CD4-positive, alpha-beta T cell treated with Interleukin-12 subunit alpha and Interleukin-12 subunit beta, for 1 hour (primary cell): ENCODE results near the gene KCNH2.

ENCODE experiments used
- DNase-seq: peaks from one replicate; pipeline ENCODE4 v3.0.0-alpha.2; 2020

KCNH2 gene

GRCh38 chr7:150946421-150947240, 31.5 kb downstream of the KCNH2 start:
- no peak for DNase-seq

DNA sequence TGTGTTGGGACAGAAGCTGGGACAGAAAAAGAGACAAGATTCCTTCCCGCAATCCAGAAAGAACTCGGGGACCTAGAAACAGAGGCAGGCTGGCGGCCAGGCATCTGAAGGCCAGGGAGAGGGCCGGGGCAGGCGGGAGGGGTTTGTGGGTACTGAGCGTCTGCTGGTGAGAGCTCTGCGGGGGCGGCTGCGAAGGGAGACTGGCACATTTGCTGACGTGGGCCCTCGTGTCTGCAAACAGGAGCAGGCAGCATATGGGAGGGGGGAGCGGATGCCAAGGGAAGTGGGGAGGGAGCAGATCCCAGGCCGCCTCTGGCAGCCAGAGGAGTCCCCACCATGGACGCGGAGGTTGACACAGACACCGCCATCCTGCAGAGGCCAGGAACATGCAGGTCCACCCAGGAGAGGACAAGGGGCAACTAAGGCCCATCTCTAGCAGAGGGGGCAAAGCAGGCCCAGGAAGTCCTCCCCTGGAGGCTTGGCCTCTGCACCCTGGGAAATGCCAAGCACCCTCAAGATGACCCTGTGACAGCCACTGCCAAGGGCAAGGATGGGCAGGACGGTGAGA, 32.2 kb downstream of the KCNH2 start:
- no peak for DNase-seq

DNA sequence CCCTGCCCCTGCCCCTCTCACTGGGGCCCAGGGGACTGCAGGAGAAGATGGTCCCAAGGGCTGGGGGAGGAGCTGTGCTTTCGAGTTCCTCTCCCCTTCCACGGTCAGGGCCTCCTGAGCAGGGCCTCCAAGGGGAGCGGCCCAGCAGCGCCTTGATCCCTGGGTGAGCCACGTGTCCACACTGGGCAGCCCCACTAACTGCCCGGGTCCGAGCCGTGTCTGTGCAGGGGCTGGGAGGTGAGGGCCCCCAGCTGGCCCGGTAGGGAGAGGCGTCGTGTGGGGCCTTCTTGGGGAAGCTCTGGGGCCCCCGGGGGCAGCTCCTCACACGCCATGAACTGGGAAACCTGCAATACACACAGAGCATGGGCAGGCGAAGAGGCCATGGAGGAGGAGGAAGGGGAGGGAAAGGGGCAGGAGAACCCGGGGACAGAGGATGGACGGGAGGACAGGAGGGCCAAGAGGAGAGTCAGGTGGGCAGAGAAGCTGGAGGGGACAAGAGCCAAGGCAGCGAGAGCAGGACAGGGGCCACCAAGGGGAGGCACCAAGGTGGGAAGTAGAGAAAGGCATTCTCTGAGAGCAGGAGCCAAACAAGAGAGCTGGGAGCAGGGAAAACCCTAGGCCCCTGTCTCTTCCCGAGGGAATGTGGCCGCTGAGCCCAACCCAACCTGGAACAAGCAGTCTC, 32.8 kb downstream of the KCNH2 start:
- no peak for DNase-seq

DNA sequence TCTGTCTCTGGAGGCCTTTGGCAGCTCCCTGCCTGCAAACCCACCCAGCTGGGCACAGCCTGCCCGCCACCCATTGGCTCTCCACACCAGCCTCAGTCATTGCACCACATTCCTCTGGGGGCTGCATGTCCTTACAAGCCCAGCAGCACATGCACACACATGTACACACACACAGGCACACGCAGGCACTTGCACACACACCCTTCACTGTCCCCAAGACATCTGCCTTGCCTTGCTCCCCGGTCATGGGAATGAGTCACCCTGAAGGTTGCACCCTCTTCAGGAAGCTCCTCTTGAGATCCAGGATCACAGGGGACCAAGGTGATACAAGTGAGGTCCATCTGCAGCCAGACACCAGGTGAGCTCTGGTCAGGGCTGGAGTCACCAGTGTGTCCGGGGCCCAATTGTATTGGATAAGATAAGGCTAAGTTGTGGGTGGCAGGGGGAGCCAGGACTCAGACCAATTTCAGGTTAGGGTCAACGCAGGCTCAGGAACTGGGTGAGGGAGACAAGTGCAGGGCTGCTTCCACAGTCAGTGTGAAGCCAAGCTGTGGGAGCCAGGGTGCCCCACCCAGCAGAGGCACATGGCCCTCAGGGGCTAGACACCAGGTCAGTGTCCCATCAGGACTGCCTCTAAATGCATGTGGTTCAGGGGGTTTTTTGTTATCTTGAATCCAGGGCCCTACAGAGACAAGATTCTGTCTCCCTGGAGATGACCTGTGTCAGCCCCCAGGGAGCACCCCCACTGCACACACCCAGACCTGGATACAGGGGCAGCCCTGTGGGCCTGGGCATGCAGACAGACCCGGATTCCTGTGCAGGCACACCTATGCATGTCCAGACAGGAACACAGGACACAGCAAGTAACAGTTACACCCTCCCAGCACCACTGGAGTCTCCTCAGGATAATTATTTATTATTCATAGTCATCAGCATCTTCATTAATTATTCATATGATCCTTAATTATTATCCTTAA, 33.8 kb downstream of the KCNH2 start:
- no peak for DNase-seq

GRCh38 chr7:150943453-150943814, 34.7 kb downstream of the KCNH2 start:
- no peak for DNase-seq

- no peak for DNase-seq
Observed at GRCh38 chr7:150942591-150943452, 35.3 kb downstream of the KCNH2 start.

- peak; percentile 65 for DNase-seq
Observed at GRCh38 chr7:150942001-150942590, 36.0 kb downstream of the KCNH2 start.

GRCh38 chr7:150941351-150942000, 36.6 kb downstream of the KCNH2 start:
- DNase-seq, result no peak

DNA sequence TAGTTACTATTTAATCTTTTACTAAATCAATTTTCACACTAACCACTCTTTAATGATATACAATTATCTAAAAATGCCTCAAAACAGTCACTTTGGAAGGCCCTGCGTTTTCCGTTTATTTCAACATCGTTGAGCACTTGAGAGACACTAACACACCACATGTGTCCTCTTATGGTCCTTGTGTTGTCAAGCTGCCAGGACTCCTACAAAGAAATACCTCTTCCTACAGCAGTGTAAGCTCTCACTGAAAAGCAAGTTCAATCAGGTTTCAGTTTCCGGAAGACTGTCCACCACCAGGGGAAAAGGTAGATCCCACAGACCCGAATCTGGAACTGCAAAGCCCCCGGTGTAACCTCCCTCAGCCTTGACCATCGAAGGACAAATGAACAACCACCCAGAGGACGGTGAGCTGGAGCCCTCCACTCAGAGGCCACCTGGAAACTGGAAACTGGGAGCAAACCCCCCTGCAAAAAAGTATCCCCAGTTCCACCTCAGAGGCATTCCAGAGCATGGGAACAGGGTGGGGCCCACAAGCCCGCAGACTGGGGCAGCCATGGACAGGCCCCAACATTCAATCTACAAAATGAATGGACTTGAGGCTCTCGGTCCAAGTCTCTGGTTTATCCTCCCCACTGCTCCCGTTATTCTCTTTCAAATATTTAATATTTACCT, 37.6 kb downstream of the KCNH2 start:
- DNase-seq, result no peak

- no peak for DNase-seq
Observed at GRCh38 chr7:150939466-150939865, 38.7 kb downstream of the KCNH2 start.

GRCh38 chr7:150939052-150939451, 39.1 kb downstream of the KCNH2 start:
- no peak for DNase-seq

DNA sequence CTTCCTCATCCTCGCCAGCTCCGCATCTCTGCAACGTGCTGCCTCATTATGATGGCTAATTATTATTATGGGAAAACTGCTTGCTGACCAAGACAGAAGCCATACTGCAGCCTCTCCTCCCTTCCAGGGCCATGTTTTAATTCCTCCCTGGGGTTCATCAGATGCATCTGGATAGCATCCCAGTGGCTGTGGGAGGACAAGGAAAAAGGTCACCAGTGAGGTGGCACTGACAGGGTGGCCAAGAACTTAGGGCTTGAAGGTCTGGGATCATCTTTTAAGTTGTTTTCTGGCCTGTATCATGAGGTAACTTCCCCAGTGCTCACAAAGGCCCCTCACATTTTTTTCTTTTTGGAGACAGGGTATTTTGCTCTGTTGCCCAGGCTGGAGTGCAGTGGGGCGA, 39.6 kb downstream of the KCNH2 start:
- DNase-seq, result no peak

DNA sequence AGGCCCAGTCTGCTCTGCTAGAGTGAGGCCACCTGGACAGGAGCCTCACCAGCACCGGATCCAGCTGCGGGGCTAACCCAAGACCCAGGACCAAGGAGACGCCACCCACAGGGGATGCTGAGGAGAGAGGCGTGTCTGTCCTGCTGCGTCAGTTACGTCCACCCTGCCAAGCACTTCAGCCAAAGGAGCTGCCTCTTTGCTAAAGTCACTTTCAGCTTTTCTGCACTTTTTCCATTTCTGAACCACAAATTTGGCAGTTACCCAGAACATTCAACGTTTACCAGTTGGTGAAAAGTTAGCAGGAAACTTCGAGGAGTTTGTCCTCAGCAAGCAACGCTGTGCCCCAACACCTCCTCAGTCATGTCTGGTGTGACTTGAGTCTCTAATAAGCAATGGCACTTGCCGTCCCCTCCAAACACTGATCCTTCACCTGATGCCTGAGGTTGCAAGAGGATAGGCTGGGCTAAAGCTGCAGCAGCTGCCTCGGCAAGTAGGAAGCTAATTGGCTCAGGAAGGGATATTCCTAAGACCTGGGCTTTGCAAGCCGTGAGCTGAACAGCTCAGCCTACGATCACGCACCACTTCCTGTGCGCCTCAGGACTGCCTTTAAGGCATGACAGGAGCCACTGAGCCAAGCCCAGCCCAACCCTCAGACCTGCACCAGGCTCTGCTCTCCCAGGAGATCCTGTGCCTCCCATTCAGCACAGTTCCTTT, 40.1 kb downstream of the KCNH2 start:
- peak; percentile 11 for DNase-seq

GRCh38 chr7:150936018-150936417, 42.1 kb downstream of the KCNH2 start:
- no peak for DNase-seq

DNA sequence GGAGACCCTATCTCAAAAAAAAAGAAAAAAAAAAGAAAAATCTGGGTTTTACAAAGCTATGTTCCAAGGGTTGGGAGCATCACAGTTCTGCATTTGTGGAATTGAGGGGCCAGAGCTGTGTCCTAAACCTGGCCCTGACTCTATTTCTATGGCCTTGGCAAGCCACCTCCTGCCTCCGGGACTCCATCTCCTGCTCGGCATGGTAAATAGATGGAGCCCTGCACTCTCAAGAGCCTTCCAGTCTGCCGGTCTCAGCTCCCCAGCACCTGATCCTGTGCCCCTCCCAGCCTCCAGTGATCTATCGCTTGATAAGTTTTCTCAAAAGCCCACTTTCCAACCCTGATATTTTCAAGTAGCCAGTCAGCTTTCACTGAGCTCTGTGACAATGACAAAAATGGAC, 43.0 kb downstream of the KCNH2 start:
- DNase-seq, result no peak

DNA sequence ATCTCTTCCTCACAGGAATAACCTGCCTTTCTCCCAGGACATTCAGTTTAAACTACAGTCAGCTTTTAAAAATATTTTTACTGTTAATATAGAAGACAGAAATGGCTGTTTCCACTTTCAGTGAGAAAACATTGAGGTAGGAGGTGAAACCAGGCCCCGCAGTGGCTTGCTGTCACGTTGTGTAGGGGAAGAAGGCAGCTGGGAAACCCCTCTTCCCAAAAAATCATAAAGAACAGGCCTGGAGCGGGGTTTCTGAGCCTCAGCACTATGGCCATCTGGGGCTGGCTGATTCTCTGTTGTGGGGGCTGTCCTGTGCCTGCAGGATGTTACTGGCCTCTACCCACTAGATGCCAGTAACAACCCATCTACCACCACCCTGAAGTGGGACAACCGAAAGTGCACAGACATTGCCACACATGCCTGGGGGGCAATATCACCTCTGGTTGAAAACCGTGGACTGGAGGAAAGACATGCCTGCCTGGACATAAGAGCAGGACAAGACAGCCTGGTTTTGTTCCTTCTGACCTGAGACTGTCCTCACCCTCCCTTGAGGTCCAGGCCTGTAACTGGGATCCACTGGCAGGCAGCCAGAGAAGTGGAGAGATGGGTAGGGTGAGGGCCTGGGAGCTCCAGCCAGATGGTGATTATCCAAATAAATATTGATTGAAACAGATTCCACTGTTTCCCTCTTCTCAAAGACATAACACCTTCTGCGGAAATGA, 43.9 kb downstream of the KCNH2 start:
- DNase-seq, result no peak

GRCh38 chr7:150931199-150931869, 46.8 kb downstream of the KCNH2 start:
- peak; percentile 33 for DNase-seq

GRCh38 chr7:150928541-150928940, 49.6 kb downstream of the KCNH2 start:
- no peak for DNase-seq
